Parathyroid adenoma (tissue), 2 donors: ENCODE measurements around the gene CERT1.
"Not testable (repeated sequence)": the region's sequence is repeated elsewhere in the genome, so short reads cannot be mapped to it uniquely, and the experiment has no call there.

ENCODE experiments used
- H2AFZ ChIP-seq: fragments of 300-600 bp; sonication (generic); one replicate; pipeline ENCODE4 v1.7.0; 2017; ENCODE audit warnings: antibody characterized with exemption, mild to moderate bottlenecking
- H3K27ac ChIP-seq: fragments of 300-600 bp; sonication (generic); one replicate; pipeline ENCODE4 v1.7.0; 2017
- H3K27me3 ChIP-seq: fragments of 300-600 bp; sonication (generic); one replicate; pipeline ENCODE4 v1.7.0; 2017; ENCODE audit warnings: low read length; ENCODE audit not compliant: control insufficient read depth, insufficient read depth
- H3K36me3 ChIP-seq: fragments of 300-600 bp; sonication (generic); one replicate; pipeline ENCODE4 v1.7.0; 2017; ENCODE audit warnings: low read length; ENCODE audit not compliant: control insufficient read depth, insufficient read depth
- H3K4me1 ChIP-seq: fragments of 300-600 bp; sonication (generic); one replicate; pipeline ENCODE4 v1.7.0; 2017; ENCODE audit warnings: control low read depth
- H3K4me2 ChIP-seq: fragments of 300-600 bp; sonication (generic); one replicate; pipeline ENCODE4 v1.7.0; 2017; ENCODE audit warnings: low read length
- H3K4me3 ChIP-seq: fragments of 300-600 bp; sonication (generic); one replicate; pipeline ENCODE4 v1.7.0; 2017; ENCODE audit warnings: low read depth, low read length
- H3K79me2 ChIP-seq: fragments of 300-600 bp; sonication (generic); one replicate; pipeline ENCODE4 v1.7.0; 2017; ENCODE audit warnings: control low read depth
- H3K9ac ChIP-seq: fragments of 300-600 bp; sonication (generic); one replicate; pipeline ENCODE4 v1.7.0; 2017; ENCODE audit warnings: mild to moderate bottlenecking
- H3K9me3 ChIP-seq: fragments of 300-600 bp; sonication (generic); one replicate; pipeline ENCODE4 v1.7.0; 2017; ENCODE audit warnings: low read length; ENCODE audit not compliant: control insufficient read depth
- CTCF ChIP-seq: fragments of 300-600 bp; sonication (generic); IDR thresholded peaks from one replicate; pipeline ENCODE4 v1.7.0; 2017; ENCODE audit warnings: antibody characterized with exemption, mild to moderate bottlenecking
- donor health status: primary hyperparathyroidism.

The CERT1 gene

GRCh38 chr5:75491621-75492020 lies 19.8 kb downstream of the CERT1 start:
- Histone ChIP-seq H3K4me1 (no peaks in the 10 kb centered on the region), H3K79me2 (peaks cover 27% of the 10 kb centered on the region), H3K27ac (no peak overlapping the region), H3K9me3 (no peaks in the 10 kb centered on the region), H3K4me2 (no peak overlapping the region), H3K4me3 (no peak overlapping the region), H3K9ac (no peak overlapping the region), H3K27me3 (no peaks in the 10 kb centered on the region), H3K36me3 (no peaks in the 10 kb centered on the region), H2AFZ (no peak overlapping the region)
- no peak for TF ChIP-seq CTCF

- H3K4me3 ChIP-seq, H3K4me2 ChIP-seq, H3K9ac ChIP-seq, H3K27me3 ChIP-seq, H3K9me3 ChIP-seq, H3K27ac ChIP-seq, H3K4me1 ChIP-seq, H2AFZ ChIP-seq, H3K36me3 ChIP-seq: not testable (repeated sequence)
- H3K79me2 ChIP-seq = peaks cover 24% of the 10 kb centered on the region
Observed at GRCh38 chr5:75489847-75490246, 21.6 kb downstream of the CERT1 start.

DNA sequence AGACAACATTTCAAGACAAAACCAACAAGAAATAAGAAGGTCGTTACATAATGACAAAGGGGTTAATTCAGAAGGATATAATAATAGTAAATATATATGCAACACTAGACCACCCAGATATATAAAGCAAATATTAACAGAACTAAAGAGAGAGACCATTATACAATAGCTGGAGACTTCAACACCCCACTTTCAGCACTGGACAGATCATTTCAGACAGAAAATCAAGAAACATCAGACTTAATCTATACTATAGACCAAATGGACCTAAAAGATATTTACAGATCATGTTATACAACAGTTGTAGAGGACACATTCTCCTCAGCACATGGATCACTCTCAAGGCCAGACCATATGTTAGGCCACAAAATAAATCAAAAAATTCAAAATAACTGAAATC lies 26.8 kb downstream of the CERT1 start:
- Histone ChIP-seq H3K4me2 (no peak overlapping the region), H3K9ac (no peak overlapping the region), H3K79me2 (peaks cover 38% of the 10 kb centered on the region), H3K27me3 (no peaks in the 10 kb centered on the region), H2AFZ (no peak overlapping the region), H3K27ac (no peak overlapping the region), H3K4me1 (no peaks in the 10 kb centered on the region), H3K9me3 (no peaks in the 10 kb centered on the region), H3K4me3 (no peak overlapping the region), H3K36me3 (no peaks in the 10 kb centered on the region)
- TF ChIP-seq CTCF = no peak

- Histone ChIP-seq H3K79me2 (peaks cover 36% of the 10 kb centered on the region), H3K36me3 (no peaks in the 10 kb centered on the region), H3K4me3 (no peak overlapping the region), H3K9me3 (no peaks in the 10 kb centered on the region), H3K4me2 (no peak overlapping the region), H2AFZ (no peak overlapping the region), H3K27ac (no peak overlapping the region), H3K4me1 (peaks cover 5% of the 10 kb centered on the region), H3K27me3 (no peaks in the 10 kb centered on the region), H3K9ac (no peak overlapping the region)
- no peak for TF ChIP-seq CTCF
Observed at GRCh38 chr5:75482482-75482881, 28.9 kb downstream of the CERT1 start.

GRCh38 chr5:75481024-75481423 lies 30.4 kb downstream of the CERT1 start:
- Histone ChIP-seq H3K4me1 (peaks cover 8% of the 10 kb centered on the region), H3K9ac (no peak overlapping the region), H3K27me3 (no peaks in the 10 kb centered on the region), H2AFZ (no peak overlapping the region), H3K36me3 (no peaks in the 10 kb centered on the region), H3K9me3 (no peaks in the 10 kb centered on the region), H3K27ac (no peak overlapping the region), H3K4me3 (no peak overlapping the region), H3K79me2 (peaks cover 31% of the 10 kb centered on the region), H3K4me2 (no peak overlapping the region)
- no peak for TF ChIP-seq CTCF
